HG02759 (cell line): Measurements from ENCODE around the gene SUMO3.

Source experiments
- ATAC-seq: cut with Tn5 transposase; IDR thresholded peaks from one replicate; pipeline ENCODE4 v1.9.1; 2021; ENCODE audit warnings: mild to moderate bottlenecking, moderate library complexity; ENCODE audit not compliant: unreplicated experiment

Gene SUMO3

GRCh38 chr21:44762221-44763049 is 55.4 kb downstream of the SUMO3 start:
- ATAC-seq, result no peak

- ATAC-seq, result no peak
These were observed 56.1 kb downstream of the SUMO3 start for GRCh38 chr21:44761747-44762208.

DNA sequence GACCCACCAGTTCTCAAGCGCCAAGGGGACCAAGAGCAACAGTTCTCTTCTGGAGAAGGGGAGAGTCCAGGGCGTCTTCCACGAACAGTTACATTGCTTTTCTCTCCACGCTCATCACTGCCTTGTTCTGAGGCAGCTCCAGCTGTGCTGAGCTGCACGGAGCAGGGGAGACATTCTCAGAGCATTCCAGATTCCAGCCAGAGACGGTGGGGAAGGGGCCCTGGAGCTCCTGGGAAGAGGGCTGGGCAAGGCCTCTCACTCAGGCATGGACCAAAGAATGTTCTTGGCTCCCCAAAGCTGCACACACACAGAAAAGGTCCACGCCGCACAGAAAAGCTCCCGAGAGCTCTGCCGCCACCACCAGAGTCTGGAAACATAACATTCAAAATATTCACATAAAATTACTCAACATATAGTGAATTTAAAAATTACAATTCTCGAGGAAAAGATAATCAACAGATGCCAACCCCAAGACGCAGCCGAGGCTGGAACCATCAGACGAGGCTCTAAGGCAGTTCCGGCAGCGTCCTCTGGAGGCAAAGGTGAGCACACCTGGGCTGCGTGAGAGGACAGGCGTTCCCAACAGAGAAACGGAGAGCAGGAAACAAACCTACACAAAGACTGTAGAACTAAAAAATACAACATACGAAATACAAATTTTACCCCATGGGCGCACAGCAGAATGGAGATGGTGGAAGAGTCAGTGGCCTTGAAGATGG is 56.7 kb downstream of the SUMO3 start:
- ATAC-seq, result no peak

GRCh38 chr21:44760376-44760775 is 57.5 kb downstream of the SUMO3 start:
- no peak for ATAC-seq

GRCh38 chr21:44759628-44760285 is 58.1 kb downstream of the SUMO3 start:
- no peak for ATAC-seq

GRCh38 chr21:44758781-44759627 is 58.9 kb downstream of the SUMO3 start:
- ATAC-seq, result no peak

DNA sequence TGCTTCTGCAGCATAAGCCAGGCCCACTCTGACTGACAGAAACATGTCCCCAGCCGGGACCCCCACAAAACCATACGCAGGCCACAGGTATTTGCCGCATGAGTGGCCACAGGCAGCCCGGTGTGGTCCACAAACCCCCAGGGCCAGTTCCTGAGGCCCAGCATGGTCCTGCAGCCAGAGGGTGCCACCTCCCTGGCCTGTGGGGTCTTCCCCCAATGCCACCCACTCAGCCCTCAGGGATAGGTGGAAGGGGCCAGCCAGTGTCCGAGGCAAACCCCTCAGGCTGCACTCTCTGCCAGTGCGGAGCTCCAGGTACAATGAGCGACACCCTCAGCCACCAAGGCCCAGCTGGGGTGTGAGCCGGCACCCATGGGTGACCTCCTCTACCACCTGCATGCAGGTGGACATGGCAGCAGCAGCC is 59.7 kb downstream of the SUMO3 start:
- no peak for ATAC-seq

DNA sequence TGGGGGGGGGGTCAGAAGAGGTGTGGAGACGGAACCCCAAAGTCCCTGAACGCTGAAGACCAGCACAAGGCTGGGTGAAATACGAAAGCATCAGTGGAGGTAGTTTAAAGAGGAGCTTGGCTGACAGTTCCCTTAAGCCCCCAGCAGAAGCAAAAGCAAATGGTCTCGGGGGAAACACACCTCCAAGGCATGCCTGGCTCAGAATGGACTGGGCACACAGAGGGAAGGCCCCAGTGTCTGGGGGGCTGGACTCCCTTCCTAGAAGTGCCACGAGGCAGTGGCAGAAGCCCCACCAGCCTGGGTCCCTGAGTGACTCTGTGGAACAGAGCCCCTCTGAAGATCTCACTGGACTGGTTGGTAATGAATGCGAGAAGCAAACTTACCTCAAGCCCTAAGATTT is 60.1 kb downstream of the SUMO3 start:
- ATAC-seq, result no peak

DNA sequence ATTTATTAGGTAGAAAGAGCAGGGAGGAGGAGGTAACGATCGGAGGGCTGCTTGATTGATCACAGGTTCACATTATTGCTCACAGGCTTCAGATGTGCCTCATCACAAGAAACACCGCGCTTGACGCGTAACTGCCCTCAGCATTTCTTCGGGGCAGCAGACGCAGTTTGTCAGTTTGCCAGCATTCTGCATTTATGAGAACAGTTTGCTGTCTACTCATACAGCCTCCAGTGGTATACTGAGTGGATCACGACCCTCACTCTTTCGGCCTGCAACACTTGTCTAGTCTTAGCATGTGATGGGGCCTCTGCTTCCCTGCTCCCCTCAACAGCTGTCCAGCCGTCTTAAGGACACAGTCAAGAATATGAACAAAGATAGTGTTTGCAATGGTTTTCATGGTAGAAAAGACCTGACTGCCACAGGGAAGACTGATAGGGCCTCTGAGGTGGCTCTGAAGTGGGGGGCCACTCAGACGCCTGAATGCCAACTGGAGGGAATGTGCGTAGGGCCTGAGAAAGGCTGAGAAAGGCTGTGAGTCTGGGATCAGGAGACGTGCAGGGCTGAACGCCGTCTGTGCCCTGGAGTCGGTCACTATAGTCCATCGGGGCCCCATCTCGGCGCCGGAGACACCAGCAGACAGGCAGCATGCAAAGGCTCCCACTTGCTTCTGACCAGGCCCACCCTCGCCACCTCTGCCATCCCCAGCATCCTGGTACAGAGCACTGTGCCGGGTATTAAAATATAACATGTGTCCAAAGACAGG is 61.3 kb downstream of the SUMO3 start:
- ATAC-seq, result no peak
